HG02973 (cell line): ENCODE results near the gene CTTNBP2.

ENCODE experiments used
- ATAC-seq: cut with Tn5 transposase; IDR thresholded peaks from one replicate; pipeline ENCODE4 v1.9.1; 2021; ENCODE audit warnings: moderate library complexity; ENCODE audit not compliant: unreplicated experiment

CTTNBP2 gene

GRCh38 chr7:117873310-117874190 lies at the start of gene CTTNBP2:
CTTNBP2 (minus strand) TSS chr7:117873441; CDS start chr7:117873415, 26 bp downstream.
- ATAC-seq, result no peak

- ATAC-seq, result no peak
Observed at GRCh38 chr7:117916309-117916708, 43.1 kb upstream of the CTTNBP2 start.

GRCh38 chr7:117912421-117912820 lies 39.2 kb upstream of the CTTNBP2 start:
- ATAC-seq, result no peak

- ATAC-seq, result no peak
Observed at GRCh38 chr7:117908031-117908795, 35.0 kb upstream of the CTTNBP2 start.

GRCh38 chr7:117907049-117907640 lies 33.9 kb upstream of the CTTNBP2 start:
- ATAC-seq, result no peak

- ATAC-seq, result no peak
Observed at GRCh38 chr7:117902314-117902889, 29.2 kb upstream of the CTTNBP2 start.

GRCh38 chr7:117901089-117901797 lies 28.0 kb upstream of the CTTNBP2 start:
- no peak for ATAC-seq

GRCh38 chr7:117896339-117896738 lies 23.1 kb upstream of the CTTNBP2 start:
- no peak for ATAC-seq

GRCh38 chr7:117895276-117895675 lies 22.0 kb upstream of the CTTNBP2 start:
- no peak for ATAC-seq

GRCh38 chr7:117894037-117894436 lies 20.8 kb upstream of the CTTNBP2 start:
- no peak for ATAC-seq

GRCh38 chr7:117892821-117893220 lies 19.6 kb upstream of the CTTNBP2 start:
- no peak for ATAC-seq

- no peak for ATAC-seq
Observed at GRCh38 chr7:117889611-117890010, 16.4 kb upstream of the CTTNBP2 start.

- ATAC-seq, result no peak
Observed at GRCh38 chr7:117888627-117889026, 15.4 kb upstream of the CTTNBP2 start.

- ATAC-seq, result no peak
Observed at GRCh38 chr7:117882594-117882993, 9.4 kb upstream of the CTTNBP2 start.

- ATAC-seq, result no peak
Observed at GRCh38 chr7:117876761-117877160, 3.5 kb upstream of the CTTNBP2 start.

- ATAC-seq, result no peak
Observed at GRCh38 chr7:117875566-117875965, 2.3 kb upstream of the CTTNBP2 start.

- ATAC-seq, result no peak
Observed at GRCh38 chr7:117874191-117874700, 1.0 kb upstream of the CTTNBP2 start.

- no peak for ATAC-seq
Observed at GRCh38 chr7:117872561-117873309, 506 bp downstream of the CTTNBP2 start.

GRCh38 chr7:117871778-117872538 lies 1.3 kb downstream of the CTTNBP2 start:
- ATAC-seq, result no peak
